Endothelial cell of umbilical vein (primary cell): Measurements from ENCODE around the gene ACTR8. TPM values are rescaled to one million over a fixed set of nuclear protein-coding genes. Genes with fewer than 3 reads are reported as not detected.

ENCODE experiments used
- BruUV-seq: library from RNA; stranded (reverse); fragments of 400-500 nt; replicated peaks from 2 replicates; lab custom pipeline; 2021; lab: Mats Ljungman, UMichigan
- CTCF ChIA-PET: fragments of 300-600, 350-600 bp; sonication (Branson Sonifier 250); formaldehyde crosslinking; loops from one replicate; lab custom pipeline; 2021; ENCODE audit warnings: antibody characterized with exemption, inconsistent platforms; lab: Charles Lee
- POLR2A ChIA-PET: fragments of 300-600, 350-600 bp; sonication (Branson Sonifier 250); formaldehyde crosslinking; loops from one replicate; lab custom pipeline; 2021; ENCODE audit warnings: antibody characterized with exemption, inconsistent platforms; lab: Charles Lee
- DNase-seq: peaks from one replicate; pipeline ENCODE4 v3.0.0-alpha.2; 2011; ENCODE audit warnings: low read depth, low spot score
- FAIRE-seq: peaks from 2 replicates; lab custom pipeline; 2011; peaks lifted over from hg19 to GRCh38; lab: Jason Lieb, UNC
- H2AFZ ChIP-seq: 2 replicates; pipeline ENCODE4 v1.6.0; 2012; ENCODE audit warnings: low read depth, low read length, control low read depth, inconsistent platforms
- H3K27ac ChIP-seq: 2 replicates; pipeline ENCODE4 v1.5.1; 2011; ENCODE audit warnings: low read depth, mild to moderate bottlenecking, control low read depth, low read length, moderate library complexity; ENCODE audit not compliant: insufficient read depth
- H3K27me3 ChIP-seq, 2 experiments: 2 replicates each; pipeline versions ENCODE4 v1.6.0 to v1.6.1; 2011; ENCODE audit warnings: low read length in 2 of 2, mixed read lengths in 1 of 2; ENCODE audit not compliant: control insufficient read depth in 2 of 2, insufficient read depth in 2 of 2
- H3K36me3 ChIP-seq, 2 experiments: 2 replicates in 1 of 2; 3 replicates in 1 of 2; pipeline ENCODE4 v1.5.1; 2011; ENCODE audit warnings: low read length in 2 of 2, mild to moderate bottlenecking in 1 of 2, moderate library complexity in 1 of 2; ENCODE audit not compliant: control insufficient read depth in 2 of 2, insufficient read depth in 2 of 2; ENCODE audit errors: extremely low read depth in 1 of 2
- H3K4me1 ChIP-seq: 3 replicates; pipeline ENCODE4 v1.5.1; 2011; ENCODE audit warnings: mild to moderate bottlenecking, low read length; ENCODE audit not compliant: control insufficient read depth, insufficient read depth; ENCODE audit errors: extremely low read depth
- H3K4me2 ChIP-seq: 2 replicates; pipeline ENCODE4 v1.6.1; 2011; ENCODE audit warnings: low read length, control low read depth, mixed read lengths; ENCODE audit not compliant: insufficient read depth
- H3K4me3 ChIP-seq, 3 experiments: fragments of 200-600 bp in 1 of 3; sonication (generic), shearing (Covaris generic) in 1 of 3; replicated peaks in 1 of 3; 2 replicates each; pipeline ENCODE4 v1.5.1; 2011 to 2016; ENCODE audit warnings: control low read depth in 3 of 3, low read length in 3 of 3, mild to moderate bottlenecking in 2 of 3, inconsistent platforms in 1 of 3, low read depth in 1 of 3, moderate library complexity in 1 of 3; ENCODE audit not compliant: insufficient read depth in 1 of 3
- H3K79me2 ChIP-seq: 2 replicates; pipeline ENCODE4 v1.6.0; 2012; ENCODE audit warnings: low read length, inconsistent platforms; ENCODE audit not compliant: control insufficient read depth, insufficient read depth
- H3K9ac ChIP-seq: replicated peaks from 2 replicates; pipeline ENCODE3; 2011; ENCODE audit warnings: low read length, control low read depth; ENCODE audit not compliant: insufficient read depth; ENCODE audit errors: extremely low read depth
- H3K9me1 ChIP-seq: replicated peaks from 3 replicates; pipeline ENCODE4 v1.6.0; 2011; ENCODE audit warnings: mild to moderate bottlenecking, low read length; ENCODE audit not compliant: control insufficient read depth, insufficient read depth; ENCODE audit errors: extremely low read depth
- H3K9me3 ChIP-seq: replicated peaks from 2 replicates; pipeline ENCODE4 v1.5.1; 2012; ENCODE audit warnings: low read length, inconsistent platforms; ENCODE audit not compliant: control insufficient read depth, insufficient read depth
- H4K20me1 ChIP-seq: replicated peaks from 2 replicates; pipeline ENCODE3; 2011; ENCODE audit warnings: mild to moderate bottlenecking, low read length; ENCODE audit not compliant: control insufficient read depth, insufficient read depth; ENCODE audit errors: extremely low read depth
- CTCF ChIP-seq, 2 donors: IDR thresholded peaks; 1 replicate in 1 of 2; 2 replicates in 1 of 2; pipeline ENCODE4 v1.5.1; 2011; ENCODE audit warnings: low read length in 2 of 2, mild to moderate bottlenecking in 2 of 2, moderate library complexity in 2 of 2, control low read depth in 1 of 2, inconsistent platforms in 1 of 2, low read depth in 1 of 2; ENCODE audit not compliant: insufficient read depth in 1 of 2; ENCODE audit errors: extremely low read depth in 1 of 2
- EZH2 ChIP-seq: IDR thresholded peaks from 2 replicates; pipeline ENCODE4 v1.6.1; 2012; ENCODE audit warnings: borderline replicate concordance, low read depth, mild to moderate bottlenecking, moderate library complexity, low read length, inconsistent platforms; ENCODE audit not compliant: severe bottlenecking
- FOS ChIP-seq: IDR thresholded peaks from 2 replicates; pipeline ENCODE4 v1.6.1; 2011; ENCODE audit warnings: mild to moderate bottlenecking, low read length, moderate library complexity, borderline replicate concordance; ENCODE audit not compliant: insufficient read depth
- GATA2 ChIP-seq: IDR thresholded peaks from 2 replicates; pipeline ENCODE4 v1.7.0; 2011; ENCODE audit warnings: low read depth, mild to moderate bottlenecking, moderate library complexity, mixed read lengths, low read length; ENCODE audit not compliant: insufficient read length, insufficient read depth
- JUN ChIP-seq: IDR thresholded peaks from 2 replicates; pipeline ENCODE4 v1.6.1; 2011; ENCODE audit warnings: borderline replicate concordance, low read depth; ENCODE audit not compliant: insufficient read length, insufficient read depth
- MAX ChIP-seq: IDR thresholded peaks from 2 replicates; pipeline ENCODE4 v1.6.1; 2011; ENCODE audit not compliant: insufficient read depth, insufficient read length
- MYC ChIP-seq: IDR thresholded peaks from one replicate; pipeline ENCODE4 v1.6.1; 2011; ENCODE audit warnings: mild to moderate bottlenecking, low read depth, low read length
- POLR2A ChIP-seq: IDR thresholded peaks from 2 replicates; pipeline ENCODE4 v1.6.1; 2012; ENCODE audit warnings: low read depth, mild to moderate bottlenecking, control low read depth, low read length
- POLR2AphosphoS5 ChIP-seq: IDR thresholded peaks from 2 replicates; pipeline ENCODE4 v1.6.1; 2012; ENCODE audit warnings: low read depth, mild to moderate bottlenecking, control low read depth, low read length, moderate library complexity; ENCODE audit not compliant: insufficient read depth
- dilution Hi-C: fragments of 300-500 bp; cut with MboI; formaldehyde crosslinking; loops from one replicate; pipeline ENCODE4 v1.15.0; 2019; ENCODE audit warnings: low sequenced_read_pairs; ENCODE audit not compliant: extremely low pct_ligation_motif_present
- intact Hi-C: fragments of 100-400 bp; cut with micrococcal nuclease; formaldehyde crosslinking; loops from one replicate; pipeline ENCODE4 v1.10.0; 2022
- polyA plus RNA-seq, 4 experiments: library from polyadenylated mRNA; depleted of rRNA in 3 of 4; stranded (reverse) in 3 of 4; unstranded in 1 of 4; fragments of >200 nt; gene quantifications; 2 replicates each; pipeline versions ENCODE4 v1.2.1 to v1.2.3, GENCODE V29; 2011 to 2012; ENCODE audit warnings: missing spikeins in 1 of 4
- total RNA-seq: library from RNA; stranded (reverse); gene quantifications from 2 replicates; pipeline ENCODE4 v1.2.3, GENCODE V29; 2021

The ACTR8 gene
- total and polyA plus RNA-seq, 2 donors (not counting 3 experiments of a cell fraction or from before 2014, with no cell fraction given), result 14.4 to 42.0 TPM

- Histone ChIP-seq H3K27me3 (no peaks in the 10 kb centered on the region), H3K79me2 (no peaks in the 10 kb centered on the region), H3K4me3 (no peak overlapping the region), H3K9me3 (no peaks in the 10 kb centered on the region), H3K27ac (no peak overlapping the region), H3K4me2 (no peak overlapping the region), H3K9me1 (no peaks in the 10 kb centered on the region), H3K9ac (no peak overlapping the region), H4K20me1 (no peaks in the 10 kb centered on the region), H3K36me3 (no peaks in the 10 kb centered on the region), H3K4me1 (no peaks in the 10 kb centered on the region), H2AFZ (no peak overlapping the region)
- TF ChIP-seq EZH2 (no peak), MYC (no peak), GATA2 (no peak), CTCF (IDR thresholded peaks at IDR 0.05; ENCODE audit: extremely low read depth in 1 of 2, insufficient read depth in 1 of 2, low read depth in 1 of 2, low read length in 2 of 2) (no peak), JUN (no peak), FOS (no peak), POLR2A (no peak), POLR2AphosphoS5 (no peak), MAX (no peak)
- BruUV-seq, result no TSS peak
- dilution Hi-C loops, result no loop called here
- no peak for FAIRE-seq
- ChIA-PET POLR2A (no interaction called here), CTCF (no interaction called here)
- DNase-seq, result no peak
- intact Hi-C loops, result no loop called here
These were observed 47.4 kb downstream of the ACTR8 start for GRCh38 chr3:53834429-53835095.
